RWPE2 (cell line): ENCODE results near the gene REPIN1.

Source experiments
- ATAC-seq: fragments of 200-7000 bp; cut with Tn5 transposase; 3 replicates; pipeline ENCODE4 v1.9.1; 2021; ENCODE audit warnings: low read depth
- DNase-seq: peaks from one replicate; pipeline ENCODE4 v3.0.0-alpha.2; 2020; ENCODE audit warnings: low spot score
- H3K27ac ChIP-seq: fragments of 450-650 bp; 2 replicates; pipeline ENCODE4 v1.5.1; 2017; ENCODE audit warnings: mild to moderate bottlenecking; ENCODE audit not compliant: poor library complexity, severe bottlenecking
- H3K27me3 ChIP-seq: fragments of 250-450 bp; sonication (Bioruptor Pico); 2 replicates; pipeline ENCODE4 v1.5.1; 2021; ENCODE audit warnings: mild to moderate bottlenecking, moderate library complexity; ENCODE audit not compliant: insufficient read depth, poor library complexity, severe bottlenecking
- H3K36me3 ChIP-seq: fragments of 250-450 bp; sonication (Bioruptor Pico); 2 replicates; pipeline ENCODE4 v1.5.1; 2020; ENCODE audit warnings: low read depth, mild to moderate bottlenecking, moderate library complexity
- H3K4me1 ChIP-seq: fragments of 250-450 bp; sonication (Bioruptor Pico); 2 replicates; pipeline ENCODE4 v1.5.1; 2021; ENCODE audit warnings: mild to moderate bottlenecking, moderate library complexity; ENCODE audit not compliant: insufficient read depth, poor library complexity, severe bottlenecking
- H3K4me3 ChIP-seq: fragments of 250-450 bp; sonication (Bioruptor Pico); 2 replicates; pipeline ENCODE4 v1.5.1; 2021; ENCODE audit warnings: mild to moderate bottlenecking, moderate library complexity; ENCODE audit not compliant: severe bottlenecking
- H3K9me3 ChIP-seq: fragments of 250-450 bp; sonication (Bioruptor Pico); 2 replicates; pipeline ENCODE4 v1.5.1; 2021; ENCODE audit warnings: mild to moderate bottlenecking, moderate library complexity; ENCODE audit not compliant: severe bottlenecking
- TF ChIP-seq, protein P1 (sequence below): fragments of 450-650 bp; IDR thresholded peaks from one replicate; pipeline ENCODE4 v1.5.1; 2017; ENCODE audit warnings: mild to moderate bottlenecking, moderate library complexity; ENCODE audit not compliant: poor library complexity, severe bottlenecking

The REPIN1 gene

DNA sequence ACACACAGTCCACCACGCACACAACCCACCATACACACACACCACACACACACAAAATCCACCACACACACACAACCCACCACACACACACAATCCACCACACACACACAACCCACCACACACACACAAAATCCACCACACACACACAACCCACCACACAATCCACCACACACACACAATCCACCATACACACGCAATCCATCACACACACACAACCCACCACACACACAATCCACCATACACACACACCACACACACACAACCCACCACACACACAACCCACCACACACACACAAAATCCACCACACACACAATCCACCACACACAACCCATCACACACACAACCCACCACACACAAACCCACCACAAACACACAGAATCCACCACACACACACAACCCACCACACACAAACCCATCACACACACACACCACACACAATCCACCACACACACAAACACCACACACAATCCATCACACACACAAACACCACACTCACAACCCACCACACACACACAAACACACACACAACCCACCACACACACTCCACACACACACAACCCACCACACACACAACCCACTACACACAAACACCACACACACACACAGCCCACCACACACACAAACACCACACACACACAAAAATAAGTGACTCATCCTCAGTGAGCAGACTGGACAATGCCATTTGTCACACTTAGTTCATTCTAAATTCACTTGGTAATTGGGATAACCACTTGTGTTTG, 8.8 kb upstream of the REPIN1 start:
- no peak overlapping the region for H3K4me3 ChIP-seq
- no peaks in the 10 kb centered on the region for H3K36me3 ChIP-seq
- ATAC-seq (no peak), DNase-seq (no peak)
- no peaks in the 10 kb centered on the region for H3K4me1 ChIP-seq
- no peak overlapping the region for H3K27ac ChIP-seq
- no peaks in the 10 kb centered on the region for H3K27me3 ChIP-seq
- H3K9me3 ChIP-seq = no peaks in the 10 kb centered on the region
- TF ChIP-seq, protein P1, sequence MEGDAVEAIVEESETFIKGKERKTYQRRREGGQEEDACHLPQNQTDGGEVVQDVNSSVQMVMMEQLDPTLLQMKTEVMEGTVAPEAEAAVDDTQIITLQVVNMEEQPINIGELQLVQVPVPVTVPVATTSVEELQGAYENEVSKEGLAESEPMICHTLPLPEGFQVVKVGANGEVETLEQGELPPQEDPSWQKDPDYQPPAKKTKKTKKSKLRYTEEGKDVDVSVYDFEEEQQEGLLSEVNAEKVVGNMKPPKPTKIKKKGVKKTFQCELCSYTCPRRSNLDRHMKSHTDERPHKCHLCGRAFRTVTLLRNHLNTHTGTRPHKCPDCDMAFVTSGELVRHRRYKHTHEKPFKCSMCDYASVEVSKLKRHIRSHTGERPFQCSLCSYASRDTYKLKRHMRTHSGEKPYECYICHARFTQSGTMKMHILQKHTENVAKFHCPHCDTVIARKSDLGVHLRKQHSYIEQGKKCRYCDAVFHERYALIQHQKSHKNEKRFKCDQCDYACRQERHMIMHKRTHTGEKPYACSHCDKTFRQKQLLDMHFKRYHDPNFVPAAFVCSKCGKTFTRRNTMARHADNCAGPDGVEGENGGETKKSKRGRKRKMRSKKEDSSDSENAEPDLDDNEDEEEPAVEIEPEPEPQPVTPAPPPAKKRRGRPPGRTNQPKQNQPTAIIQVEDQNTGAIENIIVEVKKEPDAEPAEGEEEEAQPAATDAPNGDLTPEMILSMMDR = no peak

DNA sequence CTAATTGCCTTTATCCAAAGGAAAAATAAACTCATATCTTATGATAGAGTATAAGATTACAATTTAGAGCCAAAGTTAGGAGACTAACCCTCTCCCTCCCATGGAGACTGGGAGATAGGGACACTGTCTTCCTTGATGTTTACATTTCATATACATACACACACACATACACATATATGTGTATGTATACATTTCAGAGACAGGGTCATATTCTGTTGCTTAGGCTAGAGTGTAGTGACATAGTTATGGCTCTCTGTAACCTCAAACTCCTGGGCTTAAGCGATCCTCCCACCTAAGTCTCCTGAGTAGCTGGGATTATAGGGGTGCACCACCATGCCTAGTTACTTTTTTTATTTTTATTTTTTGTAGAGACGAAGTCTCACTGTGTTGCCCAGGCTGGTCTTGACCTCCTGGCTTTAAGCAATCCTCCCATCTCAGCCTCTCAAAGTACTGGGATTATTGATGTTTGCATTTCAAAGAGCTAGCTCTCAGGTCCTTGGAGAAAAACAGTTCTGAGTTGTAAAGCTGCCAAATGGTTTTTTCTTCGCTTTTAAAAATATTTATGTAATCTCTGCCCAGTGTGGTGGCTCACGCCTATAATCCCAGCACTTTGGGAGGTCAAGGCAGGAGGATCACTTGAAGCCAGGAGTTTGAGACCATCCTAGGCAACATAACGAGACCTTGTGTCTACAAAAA, 8.1 kb upstream of the REPIN1 start:
- Histone ChIP-seq H3K9me3 (no peaks in the 10 kb centered on the region), H3K27ac (no peak overlapping the region), H3K4me3 (no peak overlapping the region), H3K36me3 (no peaks in the 10 kb centered on the region), H3K27me3 (no peaks in the 10 kb centered on the region), H3K4me1 (no peaks in the 10 kb centered on the region)
- TF ChIP-seq, protein P1 = no peak
- DNase-seq (no peak), ATAC-seq (no peak)

DNA sequence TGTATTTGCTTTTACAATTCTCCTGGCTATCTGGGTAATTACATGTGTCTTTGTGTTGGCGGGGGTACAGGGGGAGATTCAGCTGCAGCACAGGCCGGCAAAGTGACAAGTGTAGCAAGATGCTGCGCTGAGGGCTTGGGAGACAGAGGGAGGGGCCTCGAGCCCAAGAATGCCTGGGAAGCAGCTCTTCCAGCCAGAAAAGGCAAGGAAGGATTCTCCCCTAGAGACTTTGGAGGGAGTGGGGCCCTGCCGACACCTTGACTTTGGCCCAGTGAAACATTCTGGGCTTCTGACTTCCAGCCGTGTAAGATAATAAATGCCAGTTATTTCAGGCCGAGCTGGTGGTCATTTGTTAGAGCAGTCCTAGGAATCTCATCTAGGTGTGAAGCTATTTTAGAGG, 7.2 kb upstream of the REPIN1 start:
- H3K27ac ChIP-seq = no peak overlapping the region
- no peaks in the 10 kb centered on the region for H3K36me3 ChIP-seq
- ATAC-seq (no peak), DNase-seq (no peak)
- no peaks in the 10 kb centered on the region for H3K27me3 ChIP-seq
- TF ChIP-seq, protein P1 = no peak
- H3K4me1 ChIP-seq = no peaks in the 10 kb centered on the region
- H3K9me3 ChIP-seq = no peaks in the 10 kb centered on the region
- no peak overlapping the region for H3K4me3 ChIP-seq

DNA sequence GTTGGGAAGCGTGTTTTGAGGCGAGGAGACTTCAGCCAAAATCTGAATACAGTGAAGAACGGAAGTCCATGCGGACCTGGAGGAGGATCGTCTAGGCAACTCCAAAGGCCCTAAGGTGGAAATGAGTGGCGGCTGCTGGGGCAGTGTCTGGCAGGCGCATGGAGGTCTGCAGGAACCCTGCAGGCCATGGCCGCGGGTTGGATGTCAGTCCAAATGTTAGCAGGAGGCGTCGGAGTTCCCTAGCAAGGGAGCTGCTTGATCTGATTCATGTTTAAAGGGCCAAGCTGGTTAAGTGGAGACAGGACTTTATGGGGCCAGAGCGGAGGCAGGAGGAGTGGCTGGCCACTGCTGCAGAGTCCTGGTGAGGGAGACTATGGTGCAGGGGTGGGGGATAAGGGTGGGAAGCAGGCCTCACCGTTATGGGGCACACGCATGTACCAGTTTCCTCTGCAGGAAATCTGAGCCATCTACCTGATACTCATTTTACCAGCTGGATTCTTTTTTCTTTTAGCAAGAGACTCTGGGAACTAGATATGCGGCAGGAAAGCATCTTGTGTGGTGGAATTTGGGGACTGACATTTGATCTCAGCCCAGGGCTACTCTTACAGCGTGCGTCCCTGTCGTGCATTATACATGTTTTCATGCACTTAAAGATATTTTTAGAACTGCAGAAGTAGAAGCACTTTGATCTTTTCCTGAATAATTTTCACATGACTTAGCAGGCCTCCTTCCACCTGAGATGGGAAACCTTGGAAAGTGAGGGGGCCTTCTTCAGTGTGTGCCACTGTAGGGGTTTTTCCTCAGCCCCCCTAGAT, 6.6 kb upstream of the REPIN1 start:
- H3K27me3 ChIP-seq = no peaks in the 10 kb centered on the region
- no peaks in the 10 kb centered on the region for H3K4me1 ChIP-seq
- no peak for ATAC-seq
- DNase-seq = no peak
- H3K9me3 ChIP-seq = no peaks in the 10 kb centered on the region
- no peak overlapping the region for H3K4me3 ChIP-seq
- H3K36me3 ChIP-seq = no peaks in the 10 kb centered on the region
- TF ChIP-seq, protein P1 = no peak
- no peak overlapping the region for H3K27ac ChIP-seq
